Bronchial epithelial cell (primary cell): Measurements from ENCODE around the gene TEPSIN. TPM values are rescaled to one million over a fixed set of nuclear protein-coding genes. Genes with fewer than 3 reads are reported as not detected.

ENCODE experiments used
- DNase-seq: peaks from one replicate; pipeline ENCODE4 v3.0.0-alpha.2; 2010; ENCODE audit warnings: low read depth
- FAIRE-seq: peaks from 2 replicates; lab custom pipeline; 2011; peaks lifted over from hg19 to GRCh38; lab: Jason Lieb, UNC
- H3K27me3 ChIP-seq: 2 replicates; pipeline ENCODE4 v1.5.1; 2011; ENCODE audit warnings: low read length; ENCODE audit not compliant: control insufficient read depth, insufficient read depth
- H3K36me3 ChIP-seq: 2 replicates; pipeline ENCODE4 v1.5.1; 2011; ENCODE audit warnings: low read length; ENCODE audit not compliant: control insufficient read depth, insufficient read depth
- H3K4me3 ChIP-seq: 2 replicates; pipeline ENCODE4 v1.5.1; 2011; ENCODE audit warnings: mild to moderate bottlenecking, low read depth, low read length, control low read depth
- total RNA-seq: library from RNA; depleted of rRNA; stranded (reverse); fragments of >200 nt; gene quantifications from 2 replicates; pipeline ENCODE4 v1.2.1, GENCODE V29; 2014
- TF ChIP-seq, protein P1 (sequence below): IDR thresholded peaks from 2 replicates; pipeline ENCODE4 v1.5.1; 2011; ENCODE audit warnings: mild to moderate bottlenecking, moderate library complexity, low read length, control low read depth, inconsistent platforms; ENCODE audit not compliant: insufficient read depth, severe bottlenecking

Gene TEPSIN
- total RNA-seq, 1 donor from 2014 or later: 5.8 TPM

DNA sequence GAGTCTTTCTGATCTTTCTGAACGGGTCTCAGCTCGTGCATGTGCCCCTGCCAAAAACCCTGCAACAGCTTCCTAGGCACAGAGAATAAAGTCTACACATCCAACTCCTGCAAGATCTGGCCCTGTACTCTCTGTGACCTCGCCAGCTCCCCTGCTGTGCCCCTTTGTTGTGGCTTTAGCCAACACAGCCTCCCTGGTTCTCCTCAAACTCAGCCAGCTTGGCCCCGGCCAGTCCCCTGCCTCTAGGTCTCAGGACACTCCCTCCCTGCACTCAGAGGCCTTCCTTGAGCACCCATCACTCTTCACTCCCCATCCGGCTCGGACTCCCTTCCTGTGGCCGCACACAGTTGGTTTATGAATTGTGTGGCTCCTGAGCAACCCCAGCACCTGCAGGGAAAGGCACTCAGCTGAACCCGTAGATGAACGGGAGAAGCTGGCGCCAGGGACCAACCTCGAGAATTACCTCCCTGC is 17.4 kb downstream of the TEPSIN start:
- no peak overlapping the region for H3K4me3 ChIP-seq
- peaks cover 2% of the 10 kb centered on the region for H3K36me3 ChIP-seq
- DNase-seq (no peak), FAIRE-seq (no peak)
- TF ChIP-seq, protein P1, sequence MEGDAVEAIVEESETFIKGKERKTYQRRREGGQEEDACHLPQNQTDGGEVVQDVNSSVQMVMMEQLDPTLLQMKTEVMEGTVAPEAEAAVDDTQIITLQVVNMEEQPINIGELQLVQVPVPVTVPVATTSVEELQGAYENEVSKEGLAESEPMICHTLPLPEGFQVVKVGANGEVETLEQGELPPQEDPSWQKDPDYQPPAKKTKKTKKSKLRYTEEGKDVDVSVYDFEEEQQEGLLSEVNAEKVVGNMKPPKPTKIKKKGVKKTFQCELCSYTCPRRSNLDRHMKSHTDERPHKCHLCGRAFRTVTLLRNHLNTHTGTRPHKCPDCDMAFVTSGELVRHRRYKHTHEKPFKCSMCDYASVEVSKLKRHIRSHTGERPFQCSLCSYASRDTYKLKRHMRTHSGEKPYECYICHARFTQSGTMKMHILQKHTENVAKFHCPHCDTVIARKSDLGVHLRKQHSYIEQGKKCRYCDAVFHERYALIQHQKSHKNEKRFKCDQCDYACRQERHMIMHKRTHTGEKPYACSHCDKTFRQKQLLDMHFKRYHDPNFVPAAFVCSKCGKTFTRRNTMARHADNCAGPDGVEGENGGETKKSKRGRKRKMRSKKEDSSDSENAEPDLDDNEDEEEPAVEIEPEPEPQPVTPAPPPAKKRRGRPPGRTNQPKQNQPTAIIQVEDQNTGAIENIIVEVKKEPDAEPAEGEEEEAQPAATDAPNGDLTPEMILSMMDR: no peak
- H3K27me3 ChIP-seq: no peaks in the 10 kb centered on the region

DNA sequence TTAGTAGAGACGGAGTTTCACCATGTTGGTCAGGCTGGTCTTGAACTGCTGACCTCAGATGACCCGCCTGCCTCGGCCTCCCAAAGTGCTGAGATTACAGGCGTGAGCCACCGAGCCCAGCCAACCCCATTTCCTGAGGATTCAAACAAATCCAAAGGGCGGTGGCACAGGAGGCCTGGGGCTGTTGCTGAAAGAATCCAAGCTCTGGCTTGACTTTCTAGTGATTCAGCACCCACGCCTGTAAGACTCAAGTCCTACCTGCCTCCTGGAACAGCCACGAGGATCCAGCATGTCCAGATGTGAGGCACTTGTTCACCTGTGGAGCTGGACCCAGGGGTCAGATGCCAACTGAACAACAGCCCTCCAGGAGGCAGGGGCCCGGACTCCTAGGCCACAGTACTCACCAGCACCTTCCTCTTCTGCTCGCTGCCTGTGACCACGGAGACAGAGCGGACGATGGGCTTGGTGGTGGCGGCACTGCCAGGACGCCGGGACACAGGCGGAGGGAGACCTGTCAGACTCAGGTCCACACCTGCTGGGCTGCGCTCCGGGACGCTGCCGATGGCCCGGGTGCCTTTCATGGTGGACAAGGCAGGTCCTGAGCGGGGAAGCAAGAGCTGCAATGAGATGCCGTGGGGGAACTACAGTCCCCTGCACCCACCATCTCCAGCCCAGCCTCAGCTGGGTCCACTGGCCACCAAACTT is 19.2 kb downstream of the TEPSIN start:
- Histone ChIP-seq H3K4me3 (no peak overlapping the region), H3K27me3 (no peaks in the 10 kb centered on the region), H3K36me3 (peaks cover 2% of the 10 kb centered on the region)
- DNase-seq (peak; percentile 45), FAIRE-seq (no peak)
- TF ChIP-seq, protein P1: no peak

DNA sequence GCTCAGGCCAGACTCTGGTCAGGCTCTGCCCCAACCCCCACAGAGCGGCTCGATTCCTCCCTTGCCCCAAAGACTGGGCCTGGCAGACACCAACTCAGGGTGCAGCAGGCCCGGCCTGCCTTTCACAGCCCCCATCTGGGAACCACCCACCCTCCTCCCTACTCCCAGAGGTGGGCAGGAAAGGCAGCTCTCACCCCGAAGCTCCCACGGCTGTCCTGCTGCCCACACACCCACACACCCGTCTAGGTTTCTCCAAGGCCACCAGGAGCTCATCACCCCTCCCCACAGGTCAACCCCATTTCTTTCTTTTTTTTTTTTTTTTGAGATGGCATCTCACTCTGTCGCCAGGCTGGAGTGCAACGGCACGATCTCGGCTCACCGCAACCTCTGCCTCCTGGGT is 19.9 kb downstream of the TEPSIN start:
- Histone ChIP-seq H3K36me3 (peaks cover 2% of the 10 kb centered on the region), H3K4me3 (no peak overlapping the region), H3K27me3 (no peaks in the 10 kb centered on the region)
- TF ChIP-seq, protein P1: no peak
- FAIRE-seq (no peak), DNase-seq (no peak)

DNA sequence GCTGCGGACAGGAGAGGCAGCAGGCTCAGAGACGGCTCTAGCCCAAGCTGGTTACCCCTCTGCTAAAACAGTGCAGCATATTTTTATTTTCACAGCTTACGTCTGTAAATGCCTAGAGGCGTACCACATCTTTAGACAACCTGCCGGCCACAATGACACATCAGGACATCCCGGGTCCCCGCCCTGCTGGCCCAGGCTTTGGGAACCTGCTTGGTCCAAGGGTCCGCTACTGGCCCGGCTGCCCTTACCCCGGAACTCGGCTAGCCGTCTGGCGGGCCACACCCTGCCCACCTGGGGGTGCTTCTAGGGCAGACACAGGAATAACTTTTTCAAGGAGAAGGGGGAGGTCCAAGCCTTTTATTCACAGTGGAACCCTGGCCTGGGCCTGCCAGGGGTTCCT is 20.4 kb downstream of the TEPSIN start:
- Histone ChIP-seq H3K27me3 (no peaks in the 10 kb centered on the region), H3K36me3 (peaks cover 2% of the 10 kb centered on the region), H3K4me3 (no peak overlapping the region)
- TF ChIP-seq, protein P1: no peak
- DNase-seq: no peak
- FAIRE-seq: no peak

DNA sequence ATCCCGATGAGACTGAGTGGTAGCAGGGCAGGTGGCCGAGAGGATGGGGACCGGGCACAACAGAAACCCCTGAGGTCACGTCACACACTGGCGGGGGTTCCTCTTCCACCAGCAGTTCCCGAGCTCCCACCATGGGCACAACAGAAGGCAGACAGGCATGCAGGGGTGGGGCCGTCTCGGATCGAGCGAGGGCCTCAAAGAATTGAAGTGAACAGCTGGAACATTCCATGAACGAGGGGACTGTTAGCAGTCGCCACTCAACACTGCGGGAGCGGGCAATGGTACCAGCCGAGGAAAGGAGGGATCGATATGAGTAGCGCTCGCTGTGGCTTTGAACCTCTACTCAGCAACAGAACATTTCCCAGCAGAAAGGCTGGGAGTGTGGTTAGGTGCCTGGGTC is 21.4 kb downstream of the TEPSIN start:
- DNase-seq (no peak), FAIRE-seq (no peak)
- TF ChIP-seq, protein P1: no peak
- H3K4me3 ChIP-seq: no peak overlapping the region
- no peaks in the 10 kb centered on the region for H3K27me3 ChIP-seq
- peaks cover 2% of the 10 kb centered on the region for H3K36me3 ChIP-seq

DNA sequence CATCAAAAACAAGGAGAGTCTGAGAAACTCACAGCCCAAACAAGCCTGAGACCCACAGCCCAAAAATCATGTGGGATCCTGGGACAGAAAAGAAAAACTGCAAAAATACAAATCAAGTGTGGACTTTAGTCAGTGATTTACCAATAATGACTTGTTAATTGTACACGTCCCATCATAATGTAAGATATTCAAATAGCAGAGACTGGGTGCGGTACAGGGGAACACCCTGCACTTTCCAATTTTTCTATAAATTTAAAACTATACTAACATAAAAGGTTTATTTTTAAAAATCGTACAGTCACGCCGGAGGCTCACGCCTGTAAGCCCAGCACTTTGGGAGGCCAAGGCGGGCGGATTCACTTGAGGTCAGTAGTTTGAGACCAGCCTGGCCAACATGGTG is 24.9 kb downstream of the TEPSIN start:
- Histone ChIP-seq H3K27me3 (no peaks in the 10 kb centered on the region), H3K36me3 (peaks cover 2% of the 10 kb centered on the region), H3K4me3 (no peak overlapping the region)
- DNase-seq: no peak
- TF ChIP-seq, protein P1: no peak
- FAIRE-seq: no peak
